T follicular helper cell (primary cell): Measurements from ENCODE around the gene RNF130.

Source experiments
- DNase-seq: peaks from one replicate; pipeline ENCODE4 v3.0.0-alpha.2; 2020; ENCODE audit warnings: low read depth
- total RNA-seq, 2 experiments: gene quantifications; one replicate each; lab custom pipeline; 2026; lab: John Stamatoyannopoulos, UW

RNF130 gene, protein sequence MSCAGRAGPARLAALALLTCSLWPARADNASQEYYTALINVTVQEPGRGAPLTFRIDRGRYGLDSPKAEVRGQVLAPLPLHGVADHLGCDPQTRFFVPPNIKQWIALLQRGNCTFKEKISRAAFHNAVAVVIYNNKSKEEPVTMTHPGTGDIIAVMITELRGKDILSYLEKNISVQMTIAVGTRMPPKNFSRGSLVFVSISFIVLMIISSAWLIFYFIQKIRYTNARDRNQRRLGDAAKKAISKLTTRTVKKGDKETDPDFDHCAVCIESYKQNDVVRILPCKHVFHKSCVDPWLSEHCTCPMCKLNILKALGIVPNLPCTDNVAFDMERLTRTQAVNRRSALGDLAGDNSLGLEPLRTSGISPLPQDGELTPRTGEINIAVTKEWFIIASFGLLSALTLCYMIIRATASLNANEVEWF
- total RNA-seq = 33.0 to 35.0 reads per million in 2 experiments

DNA sequence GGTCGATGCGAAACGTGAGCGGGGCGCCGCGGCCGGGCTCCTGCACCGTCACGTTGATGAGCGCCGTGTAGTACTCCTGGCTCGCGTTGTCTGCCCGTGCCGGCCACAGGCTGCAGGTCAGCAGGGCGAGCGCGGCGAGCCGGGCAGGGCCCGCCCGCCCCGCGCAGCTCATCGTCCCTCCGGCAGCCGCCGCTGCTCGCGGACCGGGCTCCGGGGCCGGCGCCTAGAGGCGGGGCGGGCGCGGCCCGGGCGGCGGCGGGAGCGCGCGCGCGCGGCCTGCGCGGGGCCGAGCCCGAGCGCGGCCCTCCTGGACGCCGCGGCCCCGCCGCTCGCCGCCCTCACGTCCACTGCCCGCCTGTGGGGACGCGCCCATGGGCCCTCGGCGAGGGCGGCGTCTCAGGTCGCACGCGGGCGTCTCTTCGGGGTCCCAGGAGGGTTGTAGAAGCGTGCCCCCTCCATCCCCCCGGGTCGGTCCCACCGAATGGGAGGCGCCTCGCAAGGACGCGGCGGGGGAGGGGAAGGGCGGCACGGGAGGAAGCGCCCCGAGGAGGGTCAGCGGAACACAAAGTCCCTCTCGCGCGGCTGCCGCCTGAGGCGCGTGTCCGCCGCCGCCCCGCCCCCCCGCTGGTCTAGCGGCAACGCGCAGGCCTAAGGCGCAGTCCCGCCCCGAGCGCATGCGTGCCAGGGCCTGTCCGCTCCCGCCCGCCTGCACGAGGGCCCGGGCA, at the start of gene RNF130:
RNF130 (minus strand) TSS at position 229 of the 725 bp plus-strand sequence; CDS start at position 172, 57 bp downstream.
- DNase-seq = peak; percentile 65

DNA sequence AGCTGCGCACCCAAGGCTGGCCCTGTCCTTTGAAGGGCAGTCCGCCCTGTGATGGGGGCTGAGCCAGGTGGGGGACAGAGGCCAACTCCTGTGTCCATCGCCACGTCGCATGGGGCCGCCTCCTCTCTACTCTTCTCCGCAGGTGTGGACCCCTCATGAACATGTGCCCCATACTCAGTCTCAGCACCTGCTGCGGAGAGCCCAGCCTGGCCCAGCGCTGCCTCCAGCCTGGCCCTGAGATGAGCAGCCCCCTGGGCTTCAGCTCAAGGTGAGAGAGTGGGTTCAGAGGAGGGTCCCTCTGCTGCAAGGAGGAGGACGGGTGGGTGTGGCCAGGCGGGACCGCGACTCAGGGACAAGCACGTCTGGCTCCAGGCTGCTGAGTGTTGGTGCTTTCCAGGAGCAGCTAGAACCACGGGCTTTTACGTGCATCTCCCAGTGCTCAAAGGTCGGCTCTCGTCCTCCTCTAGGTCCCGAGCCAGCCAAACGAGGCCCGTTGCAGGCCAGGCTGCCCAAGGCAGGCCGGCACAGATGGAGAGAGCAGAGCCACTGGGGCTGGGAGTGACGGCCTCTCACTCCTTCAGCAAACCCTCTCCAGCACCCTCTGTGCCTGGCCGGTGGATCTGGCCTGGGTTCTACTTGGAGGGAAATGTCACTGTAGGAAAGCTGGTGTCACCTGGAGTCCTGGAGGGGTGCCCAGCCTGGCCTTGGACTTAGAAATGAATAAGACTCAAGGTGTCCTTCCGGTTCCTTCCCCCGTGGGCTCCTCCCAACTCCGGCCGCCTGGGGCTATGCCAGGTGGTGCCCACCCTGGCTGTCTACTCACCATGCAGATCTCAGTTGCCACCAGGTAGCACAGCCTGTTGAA, 48.9 kb upstream of the RNF130 start:
- DNase-seq = no peak

DNA sequence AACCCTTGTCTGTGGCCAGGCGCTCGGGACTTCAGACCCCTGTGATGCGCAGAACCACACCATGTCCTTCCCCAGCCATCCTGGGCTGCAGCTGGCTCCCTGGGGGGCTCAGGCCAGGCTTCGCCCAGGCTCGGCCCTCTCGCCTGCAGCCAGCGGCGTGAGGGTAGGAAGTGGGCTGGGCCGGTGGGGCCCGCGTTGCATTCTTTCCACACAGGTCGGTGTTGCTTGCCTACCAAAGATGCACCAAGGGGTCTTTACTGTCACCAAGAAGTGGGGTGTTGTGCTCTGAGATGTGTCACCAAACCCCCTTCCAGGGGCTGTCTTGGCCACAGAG, 48.3 kb upstream of the RNF130 start:
- DNase-seq = no peak

DNA sequence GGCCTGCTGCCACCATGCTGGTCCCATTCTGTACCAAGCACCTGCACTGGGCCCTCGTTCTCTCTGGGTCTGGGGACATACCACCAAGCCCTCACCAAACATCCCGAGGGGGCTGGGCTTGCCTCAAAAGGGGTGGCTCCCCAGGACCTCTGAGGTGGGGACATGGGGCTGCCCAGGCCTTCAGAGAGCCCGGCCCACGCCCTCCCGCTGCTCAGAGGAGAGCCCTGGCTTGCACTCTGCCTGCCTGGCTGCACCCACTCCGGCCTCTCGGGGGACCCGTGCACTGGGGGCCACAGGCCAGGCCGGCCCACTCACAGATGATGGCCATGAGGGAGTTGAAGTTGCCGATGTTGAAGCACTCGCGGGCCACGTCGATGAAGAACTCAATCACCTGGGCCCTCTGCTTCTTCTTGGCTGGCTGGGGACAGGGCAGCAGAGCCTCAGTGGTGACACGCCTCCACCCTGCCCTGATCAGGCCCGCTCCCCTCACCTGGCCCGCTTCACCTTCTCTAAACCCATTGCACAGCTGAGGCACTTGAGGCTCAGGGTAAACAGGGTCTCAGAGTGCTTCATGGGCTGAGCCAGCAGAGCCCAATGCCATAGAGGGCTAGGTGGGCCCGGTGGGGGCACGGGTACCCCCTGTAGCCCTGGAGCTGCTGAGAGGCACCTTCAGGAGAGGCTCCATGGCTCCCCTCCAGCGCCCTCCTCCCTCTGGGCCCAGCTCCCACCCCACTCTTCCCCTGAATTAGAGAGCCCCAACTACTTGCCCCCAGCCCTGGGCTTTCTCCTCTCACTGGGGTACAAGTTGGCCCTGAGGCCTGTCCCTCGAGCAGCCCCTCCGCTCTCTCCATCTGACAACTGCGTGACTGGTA, 47.7 kb upstream of the RNF130 start:
- no peak for DNase-seq

DNA sequence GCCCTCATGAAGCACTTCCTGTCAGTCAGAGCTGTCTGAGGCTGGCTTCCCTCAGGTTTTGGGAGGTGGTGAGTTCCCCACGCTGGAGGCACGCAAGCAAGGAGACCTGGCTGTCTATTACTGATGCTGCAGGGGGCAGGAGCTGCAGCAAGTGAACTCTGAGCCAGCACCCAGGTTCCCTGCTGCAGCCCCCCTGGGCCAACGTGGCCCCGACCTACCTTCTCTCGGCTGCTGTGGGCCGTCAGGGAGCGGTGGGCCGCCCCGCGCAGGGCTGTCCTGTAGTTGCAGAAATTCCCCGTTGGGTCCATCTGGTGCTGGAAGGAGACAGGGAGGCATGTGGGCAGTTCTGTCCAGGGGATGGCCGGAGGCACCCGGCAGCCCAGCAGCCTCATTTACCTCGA, 46.8 kb upstream of the RNF130 start:
- no peak for DNase-seq

DNA sequence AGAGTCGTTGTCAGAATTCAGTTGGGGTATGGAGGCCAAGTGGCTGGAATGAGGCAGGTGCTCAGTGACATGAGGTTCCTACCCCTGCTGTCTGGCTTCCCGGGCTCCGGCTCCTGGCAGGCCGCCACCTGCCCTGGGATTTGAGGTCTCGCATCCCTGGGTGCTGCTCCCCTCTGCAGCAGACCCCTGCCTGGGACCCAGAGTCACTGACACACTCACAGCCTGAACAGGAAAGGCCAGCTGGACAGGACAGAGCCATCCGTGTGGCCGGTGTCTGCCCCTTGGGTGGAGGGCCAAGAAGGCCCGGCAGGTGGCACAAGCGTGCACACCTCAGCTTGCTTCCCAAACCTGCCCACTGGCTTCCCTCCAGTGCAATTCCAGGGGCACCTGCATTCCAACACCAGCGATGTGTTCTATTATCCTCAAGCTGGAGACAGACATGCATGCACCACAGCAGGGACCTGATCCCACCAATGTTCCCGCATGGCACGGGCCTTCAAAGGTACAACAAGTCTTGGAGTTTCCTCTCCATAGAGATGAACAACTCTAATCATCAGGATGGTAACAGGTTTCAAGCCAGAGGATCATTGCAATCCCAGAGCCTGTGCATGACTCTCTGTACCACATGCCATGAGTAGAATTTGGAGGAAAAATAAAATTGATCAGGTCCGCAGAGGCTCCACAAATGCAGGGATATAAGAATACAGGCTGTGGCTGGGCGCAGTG, 45.6 kb upstream of the RNF130 start:
- DNase-seq = no peak

DNA sequence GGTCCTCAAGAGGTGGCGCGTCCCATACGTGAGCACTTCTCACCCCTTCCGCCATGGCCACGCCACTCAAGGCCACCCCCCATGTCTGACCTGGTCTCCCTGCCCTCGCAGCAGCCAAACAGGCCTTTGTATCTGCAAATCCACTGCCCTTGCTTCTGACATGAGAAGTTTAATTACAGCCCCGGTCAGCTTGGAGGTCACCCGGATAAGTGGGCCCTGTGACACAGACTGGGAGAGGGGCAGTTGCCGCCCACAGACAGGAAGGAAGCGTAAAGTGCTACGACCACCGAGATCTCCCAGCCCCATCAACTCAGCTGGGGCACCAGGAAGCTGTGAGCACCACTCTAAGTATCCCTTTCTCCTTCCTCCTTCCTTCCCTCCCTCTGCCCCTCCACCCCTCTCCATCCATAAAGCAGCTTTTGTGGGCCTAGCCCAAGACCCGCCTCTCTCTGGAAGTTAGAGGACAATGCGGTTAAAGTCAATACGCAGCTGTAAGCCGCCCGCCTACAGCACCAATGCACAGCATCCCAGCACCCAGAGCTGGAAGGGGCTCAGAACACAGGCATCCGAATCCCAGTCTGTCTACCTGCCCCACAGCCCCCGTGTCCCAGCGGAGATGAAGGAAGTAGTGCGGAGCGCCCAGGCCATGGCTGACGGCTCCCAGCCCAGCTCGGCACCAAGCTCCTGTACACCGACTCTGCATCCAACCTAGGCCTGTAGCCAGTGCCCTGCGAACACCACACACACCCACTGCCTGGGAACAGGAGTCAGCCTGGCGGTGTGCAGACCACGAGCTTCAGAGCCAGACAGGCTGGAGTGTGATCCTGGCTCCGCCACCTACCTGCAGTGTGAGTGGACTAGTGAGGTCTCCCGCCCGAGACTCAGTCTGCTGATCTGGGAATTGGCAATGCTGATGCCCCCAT, 44.8 kb upstream of the RNF130 start:
- no peak for DNase-seq

DNA sequence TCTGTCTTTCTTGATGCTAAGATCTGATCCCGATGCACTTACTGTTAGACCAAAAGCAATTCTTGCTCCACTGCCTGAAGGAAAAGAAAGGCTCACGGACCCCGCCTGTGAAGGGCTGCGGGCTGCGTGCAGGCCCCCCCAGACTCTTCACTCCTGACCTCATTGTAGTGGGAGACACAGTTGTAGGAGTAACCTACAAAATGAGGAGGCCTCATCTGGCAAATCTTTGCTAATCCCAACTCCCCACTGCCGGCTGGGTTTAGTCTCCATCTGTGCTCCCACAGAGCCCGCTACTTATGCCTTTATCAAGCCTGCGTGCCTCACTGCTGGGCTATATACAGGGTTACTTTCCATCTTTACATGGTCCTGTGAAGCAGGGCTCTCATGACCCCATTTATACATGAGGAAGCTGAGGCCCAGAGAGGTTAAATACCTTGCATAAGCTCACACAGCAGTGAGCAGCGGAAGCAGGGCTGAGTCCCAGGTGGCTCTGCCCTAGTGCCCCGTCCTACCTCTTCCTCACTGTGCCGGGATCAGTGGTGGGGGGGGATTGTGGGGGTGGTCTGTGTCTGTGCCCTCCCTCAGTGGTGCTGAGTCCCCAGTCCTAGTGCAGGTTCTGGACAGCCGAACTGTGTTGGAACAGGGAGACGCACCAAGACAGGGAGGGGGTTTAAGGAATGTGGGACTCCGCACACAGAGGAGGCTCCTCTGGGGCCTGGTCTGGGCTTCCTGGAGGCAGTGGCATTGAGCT, 43.9 kb upstream of the RNF130 start:
- DNase-seq = no peak

DNA sequence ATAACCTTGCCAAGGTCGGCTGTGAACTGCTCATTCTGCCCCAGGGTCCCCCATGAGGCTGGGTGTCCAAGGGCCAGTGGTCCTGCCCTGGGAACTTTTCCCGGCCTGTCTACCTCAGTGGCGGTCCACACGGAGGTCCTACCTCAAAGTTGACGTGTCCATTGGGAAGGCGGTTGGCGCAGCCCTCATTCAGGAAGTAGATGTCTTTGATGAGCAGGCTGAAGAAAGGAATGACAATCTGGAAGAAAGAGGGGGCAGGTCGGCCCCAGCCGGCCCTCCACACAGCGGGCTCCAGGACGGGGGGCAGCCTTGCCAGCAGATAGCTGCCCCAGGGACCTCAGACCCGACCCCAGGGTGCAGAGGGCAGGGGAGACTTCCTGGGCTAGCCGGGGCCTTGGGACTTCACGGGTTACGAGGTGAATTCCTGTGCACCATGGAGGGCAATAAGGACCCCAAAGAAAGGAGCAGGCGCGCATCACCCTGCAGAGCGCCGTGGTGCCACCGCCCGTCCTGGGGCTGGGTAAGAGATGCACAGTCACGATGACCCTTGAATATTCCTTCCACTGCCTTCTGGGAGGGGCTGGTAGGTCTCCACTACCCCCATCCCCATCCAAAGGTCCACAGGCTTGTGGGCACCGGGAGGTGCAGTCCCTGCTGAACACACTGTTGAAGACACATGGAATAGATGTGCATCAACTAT, 42.9 kb upstream of the RNF130 start:
- no peak for DNase-seq

DNA sequence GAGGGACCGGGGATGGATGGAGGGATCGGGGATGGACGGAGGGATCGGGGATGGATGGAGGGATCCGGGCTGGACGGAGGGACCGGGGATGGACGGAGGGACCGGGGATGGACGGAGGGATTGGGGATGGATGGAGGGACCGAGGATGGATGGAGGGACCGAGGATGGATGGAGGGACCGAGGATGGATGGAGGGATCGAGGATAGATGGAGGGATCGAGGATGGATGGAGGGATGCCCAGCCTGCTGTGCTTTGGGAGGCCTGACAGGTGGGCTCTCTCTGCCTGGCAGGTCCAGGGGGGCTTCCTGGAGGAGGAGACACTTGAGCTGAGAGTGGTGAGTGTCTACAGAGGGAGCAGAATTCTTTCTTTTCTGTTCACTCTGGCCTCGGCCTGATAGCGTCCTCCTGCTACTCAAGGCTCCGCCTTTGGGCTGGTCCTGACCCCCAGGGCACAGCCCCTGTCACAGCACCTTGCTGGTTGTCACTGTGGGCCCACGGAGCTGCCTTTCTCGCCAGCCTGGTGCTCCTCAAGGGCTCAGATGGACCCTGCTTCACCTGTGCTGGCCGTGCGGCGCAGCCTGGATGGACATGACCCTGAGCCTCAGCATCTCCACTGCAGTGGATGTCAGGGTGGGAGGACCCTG, 42.2 kb upstream of the RNF130 start:
- DNase-seq = no peak

DNA sequence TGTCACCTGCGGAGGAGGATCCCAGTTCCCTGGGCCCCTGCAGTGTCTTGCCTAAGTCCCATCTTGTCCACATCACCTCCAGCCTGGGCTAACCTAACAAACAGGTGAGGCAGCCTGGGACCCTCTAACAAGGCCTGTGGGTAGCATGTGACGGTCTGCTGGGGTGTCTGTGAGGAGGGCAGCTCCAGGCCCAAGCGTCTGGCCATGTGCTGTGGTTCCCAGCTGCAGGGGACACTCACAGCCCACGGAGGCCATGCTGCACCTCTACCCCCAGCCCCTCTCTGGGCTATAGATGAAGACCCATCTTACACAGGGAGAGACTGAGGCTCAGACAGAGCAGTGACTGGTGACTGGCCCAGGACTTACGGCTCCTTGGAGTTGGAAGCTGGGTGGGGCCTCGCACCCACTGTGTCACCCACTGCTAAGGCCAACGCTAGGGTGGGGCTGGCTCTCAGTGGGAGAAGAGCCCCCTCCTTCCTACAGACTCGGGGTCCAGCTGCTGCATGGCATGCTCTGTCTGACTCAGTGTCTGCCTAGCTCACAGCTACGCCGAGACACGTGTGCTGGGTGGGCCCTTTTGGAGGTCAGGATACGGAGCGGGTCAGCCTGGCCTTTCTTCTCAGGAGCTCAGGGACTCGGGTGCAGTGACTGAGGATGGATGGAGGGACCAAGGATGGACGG, 40.8 kb upstream of the RNF130 start:
- no peak for DNase-seq

DNA sequence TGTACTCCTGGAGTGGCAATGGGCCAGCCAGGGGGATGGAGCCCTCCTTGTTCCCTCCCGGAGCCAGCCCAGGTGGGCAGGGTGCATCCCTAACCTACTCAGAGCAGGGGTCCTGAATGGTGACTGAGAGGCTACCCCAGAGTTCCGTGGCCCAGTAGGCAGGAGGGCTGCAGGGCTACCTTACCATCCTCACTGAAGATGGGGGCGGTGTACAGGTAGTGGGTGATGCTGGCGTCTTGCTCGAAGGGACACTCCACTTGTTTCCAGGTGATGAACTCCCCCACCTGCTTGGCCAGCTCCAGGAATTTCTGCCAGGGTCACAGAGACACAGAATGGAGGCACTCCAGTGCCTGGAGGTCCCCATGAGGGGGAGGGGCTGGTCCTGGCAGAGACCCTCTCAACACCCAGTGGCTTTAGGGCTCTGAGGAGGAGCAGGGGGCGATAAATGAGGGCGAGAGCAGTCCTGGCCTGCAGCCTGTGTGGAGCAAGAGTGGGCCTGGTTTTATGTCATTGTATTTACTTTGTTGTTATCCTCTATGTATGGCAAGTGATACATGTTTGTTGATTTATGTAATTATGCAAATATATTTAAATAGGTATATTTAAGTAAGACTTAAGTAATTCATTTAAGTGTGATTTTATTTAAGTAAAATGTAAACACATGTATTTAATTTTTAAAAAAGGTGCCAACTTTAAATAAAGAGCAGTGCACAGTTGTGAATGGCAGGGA, 39.9 kb upstream of the RNF130 start:
- no peak for DNase-seq

DNA sequence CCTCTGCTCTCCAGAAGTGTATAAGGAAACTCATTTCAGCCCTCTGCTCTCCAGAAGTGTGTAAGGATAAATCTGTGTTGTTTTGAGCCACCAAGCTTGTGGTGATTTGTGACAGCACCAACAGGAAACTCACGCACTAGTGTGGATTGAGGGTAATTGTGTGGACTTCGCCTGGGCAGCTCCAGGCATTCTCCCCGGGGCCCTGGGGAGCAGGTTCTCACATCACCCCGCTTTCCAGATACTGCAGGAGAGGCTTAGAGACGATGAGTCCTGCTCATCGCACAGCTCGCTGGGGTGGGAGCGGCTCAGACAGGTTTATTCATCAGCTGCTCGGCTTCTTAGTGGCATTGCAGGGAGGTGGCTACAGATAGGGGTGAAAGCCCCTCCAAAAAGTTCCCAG, 38.4 kb upstream of the RNF130 start:
- no peak for DNase-seq

DNA sequence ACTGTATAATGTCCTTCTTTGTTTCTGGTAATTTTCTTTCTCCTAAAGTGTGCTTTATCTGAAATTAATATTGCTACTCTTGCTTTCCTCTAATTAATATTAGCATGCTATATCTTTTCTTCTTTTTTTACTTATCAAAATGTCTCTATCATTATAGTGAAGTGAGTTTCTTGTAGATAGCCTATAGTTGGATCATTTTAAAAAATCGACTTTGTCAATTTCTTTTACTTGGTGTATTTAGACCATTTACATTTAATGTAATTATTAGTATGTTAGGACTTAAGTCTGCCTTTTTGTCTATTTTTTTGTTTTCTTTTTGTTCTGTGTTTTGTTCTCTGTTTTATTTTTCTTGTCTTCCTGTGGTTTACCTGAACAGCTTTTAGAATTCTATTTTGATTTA, 35.4 kb upstream of the RNF130 start:
- DNase-seq = no peak

DNA sequence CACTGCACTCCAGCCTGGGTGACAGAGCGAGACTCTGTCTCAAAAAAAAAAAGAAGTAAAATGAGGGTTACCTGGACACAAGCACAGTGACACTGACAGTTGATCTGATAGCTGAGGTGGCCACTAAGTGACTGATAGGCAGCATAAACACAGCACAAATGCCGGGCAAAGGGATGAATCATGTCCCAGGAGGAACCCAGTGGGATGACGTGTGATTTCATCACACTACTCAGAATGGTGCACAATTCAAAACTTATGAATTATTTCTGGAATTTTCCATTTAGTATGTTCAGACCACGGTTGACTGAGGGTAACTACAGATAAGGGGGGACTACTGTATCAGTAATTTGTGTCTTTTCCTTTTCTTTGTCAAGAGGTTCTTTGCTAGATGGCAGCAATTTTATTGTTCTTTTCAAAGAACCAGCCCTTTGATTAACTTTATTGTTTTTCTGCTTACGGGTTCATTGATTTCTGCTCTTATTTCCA, 34.3 kb upstream of the RNF130 start:
- DNase-seq = no peak

DNA sequence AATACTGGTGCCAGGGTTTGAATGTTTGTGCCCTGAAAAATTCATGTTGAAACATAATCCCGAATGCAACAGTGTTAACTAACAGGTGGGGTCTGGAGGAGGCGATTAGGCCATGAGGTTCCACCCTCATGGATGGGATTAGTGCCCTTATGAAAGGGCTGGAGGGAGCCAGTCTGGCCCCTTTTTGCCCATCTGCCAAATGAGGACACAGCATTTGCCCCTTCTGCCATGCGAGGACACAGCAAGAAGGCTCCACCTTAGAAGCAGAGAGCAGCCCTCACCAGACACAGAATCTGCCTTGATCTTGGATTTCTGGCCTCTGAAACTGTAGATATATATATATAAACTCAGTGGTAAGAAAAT, 32.6 kb upstream of the RNF130 start:
- DNase-seq = no peak
